ENCODE results near the gene CLK3.

CLK3 gene

GRCh38 chr15:74619916-74620635, 4.4 kb downstream of the CLK3 start:
- no peak overlapping the region for H3K27ac ChIP-seq
- TF ChIP-seq, protein P1, sequence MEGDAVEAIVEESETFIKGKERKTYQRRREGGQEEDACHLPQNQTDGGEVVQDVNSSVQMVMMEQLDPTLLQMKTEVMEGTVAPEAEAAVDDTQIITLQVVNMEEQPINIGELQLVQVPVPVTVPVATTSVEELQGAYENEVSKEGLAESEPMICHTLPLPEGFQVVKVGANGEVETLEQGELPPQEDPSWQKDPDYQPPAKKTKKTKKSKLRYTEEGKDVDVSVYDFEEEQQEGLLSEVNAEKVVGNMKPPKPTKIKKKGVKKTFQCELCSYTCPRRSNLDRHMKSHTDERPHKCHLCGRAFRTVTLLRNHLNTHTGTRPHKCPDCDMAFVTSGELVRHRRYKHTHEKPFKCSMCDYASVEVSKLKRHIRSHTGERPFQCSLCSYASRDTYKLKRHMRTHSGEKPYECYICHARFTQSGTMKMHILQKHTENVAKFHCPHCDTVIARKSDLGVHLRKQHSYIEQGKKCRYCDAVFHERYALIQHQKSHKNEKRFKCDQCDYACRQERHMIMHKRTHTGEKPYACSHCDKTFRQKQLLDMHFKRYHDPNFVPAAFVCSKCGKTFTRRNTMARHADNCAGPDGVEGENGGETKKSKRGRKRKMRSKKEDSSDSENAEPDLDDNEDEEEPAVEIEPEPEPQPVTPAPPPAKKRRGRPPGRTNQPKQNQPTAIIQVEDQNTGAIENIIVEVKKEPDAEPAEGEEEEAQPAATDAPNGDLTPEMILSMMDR (IDR thresholded peaks at IDR 0.05; ENCODE audit: low read depth, low read length, missing control alignments) = no peak
- peaks cover 50% of the 10 kb centered on the region for H3K36me3 ChIP-seq (replicated peaks)
- in situ Hi-C loops (cut with HindIII; ENCODE audit: low pct_ligation_motif_present, low sequenced_read_pairs) = no loop called here
- no peak overlapping the region for H3K4me3 ChIP-seq (ENCODE audit: low read depth, low read length)
- no peaks in the 10 kb centered on the region for H3K27me3 ChIP-seq (replicated peaks)
- no peak for DNase-seq

- peak; percentile 70 for DNase-seq
- in situ Hi-C loops (cut with HindIII; ENCODE audit: low pct_ligation_motif_present, low sequenced_read_pairs) = no loop called here
- no peak overlapping the region for H3K27ac ChIP-seq
Observed at GRCh38 chr15:74620636-74621545, 5.3 kb downstream of the CLK3 start.

DNA sequence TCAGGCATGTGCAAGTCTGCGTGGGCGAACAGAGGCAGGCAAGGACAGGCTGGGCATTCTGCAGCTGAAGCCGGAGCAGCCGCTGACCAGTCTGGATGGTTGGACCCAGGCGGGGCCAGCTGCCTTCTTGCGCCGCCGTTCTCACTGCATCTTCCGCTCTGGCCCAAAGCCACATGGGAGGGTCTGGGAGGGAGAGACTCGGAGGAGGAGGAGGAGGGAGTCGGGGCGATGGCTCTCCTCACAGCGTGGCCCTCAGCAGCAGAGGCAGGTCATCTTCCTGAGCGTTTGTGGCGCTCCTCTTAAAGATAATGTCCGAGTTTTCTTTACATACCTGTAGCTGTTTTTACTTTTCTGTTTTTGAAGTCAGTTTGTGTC, 5.9 kb downstream of the CLK3 start:
- in situ Hi-C loops (cut with HindIII; ENCODE audit: low pct_ligation_motif_present, low sequenced_read_pairs) = no loop called here
- TF ChIP-seq, protein P1 (IDR thresholded peaks at IDR 0.05; ENCODE audit: low read depth, low read length, missing control alignments) = no peak

More at GRCh38 chr15:74620636-74621545, 5.3 kb downstream of the CLK3 start:
- TF ChIP-seq, protein P1 (IDR thresholded peaks at IDR 0.05; ENCODE audit: low read depth, low read length, missing control alignments) = peak; percentile 100
- no peaks in the 10 kb centered on the region for H3K27me3 ChIP-seq (replicated peaks)
- H3K36me3 ChIP-seq (replicated peaks) = peaks cover 58% of the 10 kb centered on the region
- no peak overlapping the region for H3K4me3 ChIP-seq (ENCODE audit: low read depth, low read length)

DNA sequence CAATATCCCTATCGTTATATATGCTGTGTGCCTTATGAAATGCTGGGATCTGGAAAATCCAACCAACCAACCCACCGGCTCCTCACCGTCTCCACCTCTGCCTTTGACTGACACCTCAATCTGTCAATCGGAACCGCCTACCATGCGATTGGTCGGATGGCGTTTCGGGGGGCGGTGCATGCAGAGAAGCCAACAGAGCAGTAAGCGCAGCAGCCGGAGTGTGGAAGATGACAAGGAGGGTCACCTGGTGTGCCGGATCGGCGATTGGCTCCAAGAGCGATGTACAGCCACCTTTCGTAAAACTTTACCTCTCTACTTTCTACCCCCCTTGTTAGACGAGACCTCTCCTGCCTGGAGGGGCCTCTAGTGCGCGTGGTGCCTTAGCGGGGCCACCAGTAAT, 6.3 kb downstream of the CLK3 start:
- H3K27me3 ChIP-seq (replicated peaks) = no peaks in the 10 kb centered on the region
- TF ChIP-seq, protein P1 (IDR thresholded peaks at IDR 0.05; ENCODE audit: low read depth, low read length, missing control alignments) = no peak
- no peak overlapping the region for H3K27ac ChIP-seq
- no peak overlapping the region for H3K4me3 ChIP-seq (ENCODE audit: low read depth, low read length)
- peaks cover 68% of the 10 kb centered on the region for H3K36me3 ChIP-seq (replicated peaks)
- no peak for DNase-seq
- in situ Hi-C loops (cut with HindIII; ENCODE audit: low pct_ligation_motif_present, low sequenced_read_pairs) = no loop called here

More for the DNA sequence above, 5.9 kb downstream of the CLK3 start:
- Histone ChIP-seq H3K4me3 (ENCODE audit: low read depth, low read length) (no peak overlapping the region), H3K36me3 (replicated peaks) (peaks cover 64% of the 10 kb centered on the region), H3K27ac (no peak overlapping the region), H3K27me3 (replicated peaks) (no peaks in the 10 kb centered on the region)
- DNase-seq = no peak

GRCh38 chr15:74622758-74623157, 7.1 kb downstream of the CLK3 start:
- no peak for DNase-seq
- Histone ChIP-seq H3K27me3 (replicated peaks) (no peaks in the 10 kb centered on the region), H3K36me3 (replicated peaks) (peaks cover 77% of the 10 kb centered on the region), H3K4me3 (ENCODE audit: low read depth, low read length) (no peak overlapping the region), H3K27ac (no peak overlapping the region)
- in situ Hi-C loops (cut with HindIII; ENCODE audit: low pct_ligation_motif_present, low sequenced_read_pairs) = no loop called here
- TF ChIP-seq, protein P1 (IDR thresholded peaks at IDR 0.05; ENCODE audit: low read depth, low read length, missing control alignments) = no peak
